Activated gamma-delta T cell treated with anti-CD3 and anti-CD28 coated beads, Interleukin-2, amount 50 U/mL, for 16 hours (primary cell): ENCODE measurements around the gene RGS3.

Source experiments
- DNase-seq: peaks from one replicate; pipeline ENCODE4 v3.0.0-alpha.2; 2020; ENCODE audit warnings: low read depth

RGS3 gene

GRCh38 chr9:113587471-113588031 lies 124.0 kb downstream of the RGS3 start:
- DNase-seq: no peak

GRCh38 chr9:113588242-113588810 lies 124.8 kb downstream of the RGS3 start:
- no peak for DNase-seq

DNA sequence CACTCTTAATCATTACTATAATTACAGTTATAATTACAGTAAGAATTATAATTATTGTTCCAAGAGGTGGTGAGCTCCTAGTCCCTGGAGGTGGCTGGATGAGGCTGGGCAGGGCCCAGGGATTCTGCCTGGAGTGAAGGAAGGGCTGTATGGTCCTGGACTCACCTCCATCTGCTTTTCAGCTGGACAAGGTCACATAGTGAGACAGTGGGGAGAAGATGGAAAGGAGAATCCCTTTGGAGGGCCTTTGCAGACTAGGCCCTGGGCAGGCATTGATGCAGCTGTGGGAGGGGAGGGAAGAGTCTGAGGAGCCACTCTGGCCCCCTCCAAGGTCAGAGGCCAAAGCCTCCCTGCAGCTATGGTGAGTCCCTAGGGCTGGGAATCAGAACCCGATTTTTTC lies 125.4 kb downstream of the RGS3 start:
- no peak for DNase-seq

GRCh38 chr9:113589407-113589806 lies 125.9 kb downstream of the RGS3 start:
- no peak for DNase-seq

GRCh38 chr9:113589890-113590289 lies 126.4 kb downstream of the RGS3 start:
- DNase-seq: no peak

GRCh38 chr9:113590389-113590788 lies 126.9 kb downstream of the RGS3 start:
- DNase-seq: no peak

DNA sequence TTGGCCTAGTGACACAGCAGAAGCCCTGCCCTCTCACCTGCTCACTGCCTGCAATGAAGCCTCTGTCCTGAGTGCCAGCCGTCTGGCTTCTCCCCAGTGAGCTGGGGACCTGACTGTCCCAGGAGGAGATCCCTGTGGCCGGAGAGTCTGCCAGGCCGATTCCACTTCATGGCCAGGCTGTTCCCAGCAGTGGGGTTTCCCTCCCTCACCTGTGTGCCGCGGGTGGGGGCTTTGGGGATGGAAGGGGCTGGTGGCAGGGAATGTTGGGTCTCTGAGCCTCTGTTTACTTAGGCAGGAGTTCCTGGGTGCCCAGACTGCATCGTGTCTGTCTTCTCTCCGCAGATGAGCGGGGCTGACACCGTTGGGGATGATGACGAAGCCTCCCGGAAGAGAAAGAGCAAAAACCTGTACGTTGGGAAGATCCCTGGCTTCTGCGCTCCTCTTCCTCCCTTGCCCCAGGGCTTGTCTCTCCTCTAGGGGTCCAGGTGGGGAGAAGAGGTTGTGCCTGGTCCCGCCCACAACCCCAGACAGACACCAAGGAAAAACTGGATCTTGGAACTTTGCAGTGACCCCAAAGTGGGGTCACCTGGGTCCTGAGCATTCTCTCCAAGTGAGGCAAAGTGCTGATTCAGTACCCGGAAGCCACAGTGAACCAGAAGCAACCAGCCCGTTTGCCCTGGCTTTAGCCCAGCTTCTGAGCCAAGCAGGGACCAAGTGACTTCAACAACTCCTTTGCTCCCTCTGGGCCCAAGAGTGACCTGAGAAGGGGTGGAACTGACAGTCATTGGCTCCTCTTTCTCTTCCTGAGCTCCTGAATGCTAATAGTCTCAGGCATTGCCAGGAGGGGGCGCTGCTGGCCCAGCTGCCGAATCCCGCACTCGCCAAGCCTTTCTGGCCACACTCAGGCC lies 127.7 kb downstream of the RGS3 start:
- DNase-seq: peak; percentile 22

DNA sequence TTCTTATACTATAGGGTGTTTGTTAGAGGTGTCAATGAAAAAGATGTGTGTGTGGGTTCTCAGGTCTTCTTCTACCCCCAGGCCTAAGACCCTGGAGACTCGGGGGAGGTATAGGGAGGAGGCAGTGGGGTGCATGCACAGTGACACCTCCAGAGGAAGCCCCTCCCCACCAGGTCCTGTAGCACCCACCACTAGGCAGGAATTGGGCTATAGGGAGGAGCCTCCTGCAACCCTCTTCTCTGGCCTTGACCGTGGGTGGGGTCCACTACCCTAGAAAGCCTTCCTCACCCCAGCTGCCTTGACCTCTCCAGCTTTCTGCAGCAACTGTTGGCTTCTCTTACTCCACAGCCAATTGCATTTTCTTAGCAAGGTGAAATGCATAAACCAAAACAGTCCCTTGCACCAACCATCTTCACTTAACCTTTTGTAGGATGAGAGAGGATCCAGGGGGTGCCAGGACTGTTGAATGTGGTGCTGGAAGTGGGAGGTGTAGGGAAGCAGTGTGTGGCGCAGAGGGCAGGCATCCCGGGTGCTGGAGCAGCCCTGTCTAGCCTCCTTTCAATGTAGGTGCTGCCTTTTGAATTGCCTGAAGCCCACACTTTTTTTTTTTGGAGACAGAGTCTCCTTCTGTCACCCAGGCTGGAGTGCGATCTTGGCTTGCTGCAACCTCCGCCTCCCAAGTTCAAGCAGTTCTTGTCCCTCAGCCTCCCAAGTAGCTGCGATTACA lies 128.5 kb downstream of the RGS3 start:
- DNase-seq: no peak

DNA sequence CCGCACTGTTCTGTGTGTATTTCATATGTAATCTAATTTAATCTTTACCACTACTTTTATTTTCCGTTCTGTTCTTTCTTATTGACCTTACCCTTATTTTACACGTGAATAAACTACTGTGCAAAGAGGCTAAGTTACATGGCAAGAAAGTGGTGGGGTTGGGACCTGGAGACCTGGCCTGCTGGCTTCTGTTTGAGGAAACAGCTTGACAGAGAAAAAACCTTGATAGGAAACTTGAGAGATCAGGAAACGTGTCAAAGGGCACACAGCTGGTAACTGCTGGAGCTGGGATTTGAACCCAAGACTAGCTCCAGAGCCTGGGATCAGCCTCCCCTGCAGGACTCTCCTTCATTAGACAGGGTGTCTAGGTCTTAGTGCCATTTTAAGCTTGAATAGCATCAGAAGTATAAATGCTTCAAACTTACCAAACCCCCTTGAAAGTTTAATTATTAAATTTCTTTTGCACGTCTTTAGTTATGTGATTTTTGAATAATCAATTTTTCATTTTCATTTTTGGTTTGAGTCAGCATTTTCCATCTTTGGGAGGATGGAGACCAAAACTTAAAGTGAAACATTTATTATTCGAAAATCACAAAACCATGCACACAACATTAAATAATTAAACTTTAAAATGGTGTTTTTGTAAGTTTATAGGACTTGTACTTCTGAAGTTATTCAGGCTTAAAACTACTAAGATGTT lies 129.5 kb downstream of the RGS3 start:
- DNase-seq: no peak

DNA sequence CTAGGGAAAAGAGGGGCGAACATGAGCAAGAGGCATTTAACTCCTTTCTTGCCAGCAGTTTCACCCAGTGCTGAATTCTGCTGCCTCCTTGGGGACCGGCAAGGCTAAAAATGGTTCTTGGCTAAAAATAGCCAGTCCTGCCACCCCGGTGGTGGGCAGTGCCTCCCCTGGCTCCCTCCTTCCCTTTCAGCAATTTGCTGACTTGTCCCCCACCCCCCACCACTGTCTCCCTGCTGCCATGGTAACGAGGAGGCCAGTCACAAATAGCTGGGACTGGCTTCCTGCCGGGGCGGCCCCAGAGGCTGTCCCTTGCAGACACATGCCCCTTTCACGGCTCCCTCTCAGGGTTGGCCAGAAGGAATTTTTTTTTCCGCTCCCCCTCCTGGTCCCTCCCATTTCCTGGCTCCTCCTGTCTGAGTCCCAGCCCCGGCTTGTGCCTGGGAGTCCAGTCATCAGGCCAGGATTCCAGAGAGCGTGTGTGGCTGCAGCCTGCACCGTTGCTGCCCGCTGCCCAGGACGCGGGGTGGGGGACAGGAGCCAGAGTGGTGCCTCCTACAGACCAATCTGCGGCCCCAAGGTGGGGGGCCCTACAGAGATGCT lies 130.3 kb downstream of the RGS3 start:
- DNase-seq: no peak

GRCh38 chr9:113594484-113595299 lies 131.2 kb downstream of the RGS3 start:
- DNase-seq: no peak

DNA sequence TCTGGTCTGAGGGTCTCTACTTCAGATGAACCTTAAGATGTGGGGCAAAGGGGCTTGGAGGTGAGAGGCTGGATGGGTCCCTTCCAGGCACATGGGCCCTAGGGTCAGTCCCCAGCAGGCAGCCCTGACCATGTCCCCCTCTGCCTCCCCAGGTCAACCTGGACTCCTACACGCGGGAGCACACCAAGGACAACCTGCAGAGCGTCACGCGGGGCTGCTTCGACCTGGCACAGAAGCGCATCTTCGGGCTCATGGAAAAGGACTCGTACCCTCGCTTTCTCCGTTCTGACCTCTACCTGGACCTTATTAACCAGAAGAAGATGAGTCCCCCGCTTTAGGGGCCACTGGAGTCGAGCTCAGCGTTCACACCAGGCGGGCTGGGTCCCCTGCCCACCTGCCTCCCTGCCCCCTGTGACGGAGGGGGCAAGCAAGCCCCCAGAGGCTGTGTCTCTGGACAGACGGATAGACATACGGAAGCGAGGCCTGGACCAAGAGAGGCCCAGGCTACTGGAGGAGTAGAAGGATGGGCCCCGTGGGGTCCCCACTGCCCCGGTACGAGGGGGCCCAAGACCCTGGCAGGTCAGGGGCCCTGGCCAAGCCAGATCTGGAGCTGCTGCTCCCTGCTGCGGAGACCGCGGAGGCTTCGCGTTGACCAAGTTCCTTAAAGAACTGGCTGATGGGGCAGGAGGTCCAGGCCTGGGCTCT lies 133.2 kb downstream of the RGS3 start:
- no peak for DNase-seq

GRCh38 chr9:113597390-113598241 lies 134.1 kb downstream of the RGS3 start:
- DNase-seq: no peak

GRCh38 chr9:113598451-113598850 lies 134.9 kb downstream of the RGS3 start:
- DNase-seq: no peak

GRCh38 chr9:113598883-113599282 lies 135.4 kb downstream of the RGS3 start:
- DNase-seq: no peak

GRCh38 chr9:113599646-113600022 lies 136.1 kb downstream of the RGS3 start:
- DNase-seq: no peak

GRCh38 chr9:113600023-113600823 lies 136.7 kb downstream of the RGS3 start:
- DNase-seq: no peak

GRCh38 chr9:113600871-113601614 lies 137.5 kb downstream of the RGS3 start:
- DNase-seq: no peak
